Erythroblast (primary cell): ENCODE measurements around the gene LRIT1.

Experiments
- GATA1 ChIP-seq: IDR thresholded peaks from 2 replicates; pipeline ENCODE4 v1.6.1; 2011; ENCODE audit warnings: low read depth, mild to moderate bottlenecking, control low read depth, low read length, moderate library complexity
- POLR2A ChIP-seq: IDR thresholded peaks from 2 replicates; pipeline ENCODE4 v1.6.1; 2011; ENCODE audit warnings: mild to moderate bottlenecking, low read length

GRCh38 chr10:84233940-84234339 lies 7.4 kb downstream of the LRIT1 start:
- TF ChIP-seq POLR2A: no peak
- no peak for TF ChIP-seq GATA1
